A673 (cell line): Measurements from ENCODE around the gene KMT2B. TPM values are rescaled to one million over a fixed set of nuclear protein-coding genes. Genes with fewer than 3 reads are reported as not detected.

Experiments
- BruUV-seq: library from RNA; stranded (reverse); fragments of 400-500 nt; replicated peaks from 2 replicates; lab custom pipeline; 2021; lab: Mats Ljungman, UMichigan
- CTCF ChIA-PET: fragments of 300-600 bp; sonication (Branson Sonifier 250); formaldehyde crosslinking; loops from one replicate; lab custom pipeline; 2022; ENCODE audit warnings: antibody characterized with exemption; lab: Charles Lee
- POLR2A ChIA-PET: fragments of 300-600 bp; sonication (Branson Sonifier 250); formaldehyde crosslinking; loops from one replicate; lab custom pipeline; 2022; ENCODE audit warnings: antibody characterized with exemption; ENCODE audit not compliant: low non-redundant PET; lab: Charles Lee
- DNase-seq: peaks from one replicate; pipeline ENCODE4 v3.0.0-alpha.2; 2015; ENCODE audit warnings: low spot score
- H3K27ac ChIP-seq: fragments of 200-600 bp; sonication (generic); 2 replicates; pipeline ENCODE4 v1.5.1; 2016; ENCODE audit warnings: mixed run types, low read depth, mild to moderate bottlenecking, mixed read lengths, antibody characterized with exemption, low read length; ENCODE audit not compliant: poor library complexity, severe bottlenecking
- H3K27me3 ChIP-seq: fragments of 200-600 bp; sonication (generic); replicated peaks from 2 replicates; pipeline ENCODE4 v1.6.1; 2017; ENCODE audit warnings: mixed run types, low read depth, mild to moderate bottlenecking, mixed read lengths, antibody characterized with exemption, low read length; ENCODE audit not compliant: insufficient read depth, poor library complexity
- H3K36me3 ChIP-seq: fragments of 200-600 bp; sonication (generic); 2 replicates; pipeline ENCODE4 v1.6.1; 2016; ENCODE audit warnings: mixed run types, mild to moderate bottlenecking, mixed read lengths, antibody characterized with exemption, low read length; ENCODE audit not compliant: insufficient read depth, poor library complexity, severe bottlenecking
- H3K4me1 ChIP-seq: fragments of 200-600 bp; sonication (generic); 2 replicates; pipeline ENCODE4 v1.6.1; 2017; ENCODE audit warnings: mixed run types, mild to moderate bottlenecking, mixed read lengths, antibody characterized with exemption, low read length; ENCODE audit not compliant: insufficient read depth, poor library complexity, severe bottlenecking
- H3K4me3 ChIP-seq: fragments of 200-600 bp; sonication (generic); 2 replicates; pipeline ENCODE4 v1.5.1; 2016; ENCODE audit warnings: low read depth, mixed run types, mild to moderate bottlenecking, mixed read lengths, low read length; ENCODE audit not compliant: poor library complexity, severe bottlenecking
- H3K9me3 ChIP-seq: fragments of 200-600 bp; sonication (generic); 2 replicates; pipeline ENCODE4 v1.6.1; 2016; ENCODE audit warnings: mixed run types, low read depth, mild to moderate bottlenecking, mixed read lengths, antibody characterized with exemption, low read length; ENCODE audit not compliant: poor library complexity, severe bottlenecking
- CTCF ChIP-seq: fragments of 300-800, 200-600 bp; sonication (generic); conservative IDR thresholded peaks from 2 replicates; pipeline ENCODE4 v1.5.1; 2017; ENCODE audit warnings: low read depth, mild to moderate bottlenecking, antibody characterized with exemption, low read length, moderate library complexity, mixed read lengths
- EZH2 ChIP-seq: fragments of 200-600 bp; sonication (generic); IDR thresholded peaks from 2 replicates; pipeline ENCODE4 v1.6.1; 2017; ENCODE audit warnings: borderline replicate concordance, low read depth, mild to moderate bottlenecking, mixed read lengths, antibody characterized with exemption, low read length; ENCODE audit not compliant: poor library complexity, severe bottlenecking
- intact Hi-C: fragments of 100-400 bp; cut with micrococcal nuclease; formaldehyde crosslinking; loops from one replicate; pipeline ENCODE4 v1.10.0; 2022; ENCODE audit not compliant: unreplicated experiment
- total RNA-seq: library from RNA; stranded (reverse); gene quantifications from 2 replicates; pipeline ENCODE4 v1.2.3, GENCODE V29; 2021

KMT2B gene
- total RNA-seq, 1 experiment from 2014 or later, result 49.1 TPM

GRCh38 chr19:35720163-35720524 is 2.3 kb downstream of the KMT2B start:
- H3K4me1 ChIP-seq, result peaks cover 8% of the 10 kb centered on the region
- no peaks in the 10 kb centered on the region for H3K27me3 ChIP-seq
- no peak overlapping the region for H3K27ac ChIP-seq
- ChIA-PET CTCF (no interaction called here), POLR2A (no interaction called here)
- no peak overlapping the region for H3K4me3 ChIP-seq
- no peak for TF ChIP-seq CTCF
- no peak for TF ChIP-seq EZH2
- H3K9me3 ChIP-seq, result no peaks in the 10 kb centered on the region
- DNase-seq, result no peak
- intact Hi-C loops, result no loop called here
- peaks cover 47% of the 10 kb centered on the region for H3K36me3 ChIP-seq
- BruUV-seq, result no TSS peak

- CTCF ChIA-PET, result no interaction called here
These were observed 2.8 kb downstream of the KMT2B start for GRCh38 chr19:35720648-35721047.

DNA sequence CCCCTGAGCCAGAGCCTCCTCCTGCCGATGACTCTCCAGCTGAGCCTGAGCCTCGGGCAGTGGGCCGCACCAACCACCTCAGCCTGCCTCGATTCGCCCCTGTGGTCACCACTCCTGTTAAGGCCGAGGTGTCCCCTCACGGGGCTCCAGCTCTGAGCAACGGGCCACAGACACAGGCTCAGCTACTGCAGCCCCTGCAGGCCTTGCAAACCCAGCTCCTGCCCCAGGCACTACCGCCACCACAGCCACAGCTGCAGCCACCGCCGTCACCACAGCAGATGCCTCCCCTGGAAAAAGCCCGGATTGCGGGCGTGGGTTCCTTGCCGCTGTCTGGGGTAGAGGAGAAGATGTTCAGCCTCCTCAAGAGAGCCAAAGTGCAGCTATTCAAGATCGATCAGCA is 3.6 kb downstream of the KMT2B start:
- Histone ChIP-seq H3K4me3 (no peak overlapping the region), H3K27me3 (no peaks in the 10 kb centered on the region), H3K4me1 (peaks cover 6% of the 10 kb centered on the region), H3K36me3 (peaks cover 59% of the 10 kb centered on the region), H3K9me3 (no peaks in the 10 kb centered on the region), H3K27ac (no peak overlapping the region)
- no peak for TF ChIP-seq CTCF
- TF ChIP-seq EZH2, result no peak
- CTCF ChIA-PET, result no interaction called here
- POLR2A ChIA-PET, result no interaction called here
- BruUV-seq, result no TSS peak
- no peak for DNase-seq
- intact Hi-C loops, result no loop called here

More at GRCh38 chr19:35720648-35721047, 2.8 kb downstream of the KMT2B start:
- H3K27ac ChIP-seq, result no peak overlapping the region
- BruUV-seq, result no TSS peak
- intact Hi-C loops, result no loop called here
- H3K9me3 ChIP-seq, result no peaks in the 10 kb centered on the region
- no peak for TF ChIP-seq CTCF
- TF ChIP-seq EZH2, result no peak
- H3K27me3 ChIP-seq, result no peaks in the 10 kb centered on the region
- H3K36me3 ChIP-seq, result peaks cover 52% of the 10 kb centered on the region
- no peak overlapping the region for H3K4me3 ChIP-seq
- POLR2A ChIA-PET, result no interaction called here
- H3K4me1 ChIP-seq, result peaks cover 8% of the 10 kb centered on the region
- no peak for DNase-seq
